ENCODE results near the gene NISCH. TPM values are rescaled to one million over a fixed set of nuclear protein-coding genes. Genes with fewer than 3 reads are reported as not detected.

Gene NISCH
- total and polyA plus RNA-seq, 2 donors (not counting 3 experiments of a cell fraction or from before 2014, with no cell fraction given), result 156 to 178 TPM

GRCh38 chr3:52451237-52452083, 3.9 kb upstream of the NISCH start:
- POLR2A ChIA-PET, result no interaction called here
- H3K9me1 ChIP-seq (replicated peaks; ENCODE audit: control insufficient read depth, extremely low read depth, insufficient read depth, low read length), result no peaks in the 10 kb centered on the region
- no peak overlapping the region for H3K9ac ChIP-seq (replicated peaks; ENCODE audit: extremely low read depth, insufficient read depth, low read length)
- no peak overlapping the region for H3K27ac ChIP-seq (ENCODE audit: insufficient read depth, low read depth, low read length)
- no peaks in the 10 kb centered on the region for H4K20me1 ChIP-seq (replicated peaks; ENCODE audit: control insufficient read depth, extremely low read depth, insufficient read depth, low read length)
- no peak overlapping the region for H3K4me3 ChIP-seq (replicated peaks in 1 of 3; ENCODE audit: insufficient read depth in 1 of 3, low read depth in 1 of 3, low read length in 3 of 3)
- no TSS peak for BruUV-seq (replicated peaks)
- DNase-seq (ENCODE audit: low read depth, low spot score), result no peak
- H3K9me3 ChIP-seq (replicated peaks; ENCODE audit: control insufficient read depth, insufficient read depth, low read length), result no peaks in the 10 kb centered on the region
- peaks cover 13% of the 10 kb centered on the region for H3K4me1 ChIP-seq (ENCODE audit: control insufficient read depth, extremely low read depth, insufficient read depth, low read length)
- intact Hi-C loops (cut with micrococcal nuclease) (no loop called here), dilution Hi-C loops (cut with MboI; ENCODE audit: extremely low pct_ligation_motif_present, low sequenced_read_pairs) (no loop called here)
- CTCF ChIA-PET, result interaction anchor here (1.3 to 7.2 kb wide), 2 partner anchors 27 to 39 kb away, joined by 6 to 243 read pairs; no protein-coding TSS in a partner anchor
- H3K79me2 ChIP-seq (ENCODE audit: control insufficient read depth, insufficient read depth, low read length), result peaks cover 10% of the 10 kb centered on the region
- H3K36me3 ChIP-seq (ENCODE audit: control insufficient read depth in 2 of 2, extremely low read depth in 1 of 2, insufficient read depth in 2 of 2, low read length in 2 of 2), result no peaks in the 10 kb centered on the region
- no peak for FAIRE-seq
- no peak overlapping the region for H3K4me2 ChIP-seq (ENCODE audit: insufficient read depth, low read length)
- TF ChIP-seq POLR2AphosphoS5 (IDR thresholded peaks at IDR 0.05; ENCODE audit: insufficient read depth, low read depth, low read length) (no peak), POLR2A (IDR thresholded peaks at IDR 0.05; ENCODE audit: low read depth, low read length) (no peak), CTCF (IDR thresholded peaks at IDR 0.05; ENCODE audit: extremely low read depth in 1 of 2, insufficient read depth in 1 of 2, low read depth in 1 of 2, low read length in 2 of 2) (no peak), EZH2 (IDR thresholded peaks at IDR 0.05; ENCODE audit: borderline replicate concordance, low read depth, low read length, severe bottlenecking) (no peak), JUN (IDR thresholded peaks at IDR 0.05; ENCODE audit: borderline replicate concordance, insufficient read depth, insufficient read length, low read depth) (no peak), MAX (IDR thresholded peaks at IDR 0.05; ENCODE audit: insufficient read depth, insufficient read length) (no peak), FOS (IDR thresholded peaks at IDR 0.05; ENCODE audit: borderline replicate concordance, insufficient read depth, low read length) (no peak), MYC (IDR thresholded peaks at IDR 0.05; ENCODE audit: low read depth, low read length) (no peak), GATA2 (IDR thresholded peaks at IDR 0.05; ENCODE audit: insufficient read depth, insufficient read length, low read depth, low read length) (no peak)
- H3K27me3 ChIP-seq (ENCODE audit: control insufficient read depth in 2 of 2, insufficient read depth in 2 of 2, low read length in 2 of 2), result no peaks in the 10 kb centered on the region
- no peak overlapping the region for H2AFZ ChIP-seq (ENCODE audit: low read depth, low read length)

Data from endothelial cell of umbilical vein (primary cell).